HG03457 (cell line): ENCODE data around the gene LRSAM1.

ENCODE experiments used
- ATAC-seq: cut with Tn5 transposase; IDR thresholded peaks from one replicate; pipeline ENCODE4 v1.9.1; 2021; ENCODE audit warnings: moderate number of reproducible peaks; ENCODE audit not compliant: unreplicated experiment

Gene LRSAM1

GRCh38 chr9:127509261-127509954 lies 58.1 kb downstream of the LRSAM1 start:
- no peak for ATAC-seq

- no peak for ATAC-seq
These were observed 58.6 kb downstream of the LRSAM1 start for GRCh38 chr9:127509955-127510299.

GRCh38 chr9:127514468-127514867 lies 63.2 kb downstream of the LRSAM1 start:
- ATAC-seq, result no peak

- ATAC-seq, result no peak
These were observed 65.7 kb downstream of the LRSAM1 start for GRCh38 chr9:127516835-127517607.

GRCh38 chr9:127517620-127518019 lies 66.3 kb downstream of the LRSAM1 start:
- no peak for ATAC-seq

DNA sequence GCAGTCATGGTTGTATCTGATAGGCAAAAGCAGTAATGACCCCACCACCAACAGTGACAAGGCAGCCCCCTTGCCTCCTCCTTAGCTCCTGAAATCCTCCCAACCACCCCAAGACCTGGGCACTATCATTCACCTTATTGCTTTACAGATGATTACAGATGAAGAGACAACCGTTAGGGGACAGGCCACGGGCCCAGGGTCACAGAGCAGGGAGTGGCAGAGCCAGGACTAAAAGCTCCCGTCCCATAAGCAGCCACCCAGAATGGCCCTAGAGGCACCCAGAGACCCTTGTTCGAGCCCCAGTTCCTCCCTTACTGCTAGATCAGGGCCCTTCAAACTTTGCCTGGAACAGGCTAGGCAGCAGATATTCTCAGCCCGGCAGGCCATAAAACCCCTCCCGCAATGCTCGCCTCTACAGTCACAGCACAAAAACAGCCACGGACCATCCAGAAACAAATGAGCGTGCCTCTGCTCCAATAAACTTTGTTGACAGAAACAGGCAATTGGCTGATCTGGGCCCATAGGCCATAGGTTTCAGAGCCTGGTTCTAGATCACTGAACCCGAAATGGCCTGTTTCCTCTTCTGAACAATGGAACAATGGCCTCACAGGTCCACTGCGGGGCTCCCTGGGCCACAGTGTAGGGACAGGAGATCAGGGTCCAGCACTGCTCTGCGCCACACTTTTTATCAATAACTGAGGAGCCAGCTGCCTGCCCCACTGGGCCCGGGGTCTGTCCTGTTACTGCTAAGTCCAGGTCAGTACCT lies 67.0 kb downstream of the LRSAM1 start:
- ATAC-seq, result no peak

DNA sequence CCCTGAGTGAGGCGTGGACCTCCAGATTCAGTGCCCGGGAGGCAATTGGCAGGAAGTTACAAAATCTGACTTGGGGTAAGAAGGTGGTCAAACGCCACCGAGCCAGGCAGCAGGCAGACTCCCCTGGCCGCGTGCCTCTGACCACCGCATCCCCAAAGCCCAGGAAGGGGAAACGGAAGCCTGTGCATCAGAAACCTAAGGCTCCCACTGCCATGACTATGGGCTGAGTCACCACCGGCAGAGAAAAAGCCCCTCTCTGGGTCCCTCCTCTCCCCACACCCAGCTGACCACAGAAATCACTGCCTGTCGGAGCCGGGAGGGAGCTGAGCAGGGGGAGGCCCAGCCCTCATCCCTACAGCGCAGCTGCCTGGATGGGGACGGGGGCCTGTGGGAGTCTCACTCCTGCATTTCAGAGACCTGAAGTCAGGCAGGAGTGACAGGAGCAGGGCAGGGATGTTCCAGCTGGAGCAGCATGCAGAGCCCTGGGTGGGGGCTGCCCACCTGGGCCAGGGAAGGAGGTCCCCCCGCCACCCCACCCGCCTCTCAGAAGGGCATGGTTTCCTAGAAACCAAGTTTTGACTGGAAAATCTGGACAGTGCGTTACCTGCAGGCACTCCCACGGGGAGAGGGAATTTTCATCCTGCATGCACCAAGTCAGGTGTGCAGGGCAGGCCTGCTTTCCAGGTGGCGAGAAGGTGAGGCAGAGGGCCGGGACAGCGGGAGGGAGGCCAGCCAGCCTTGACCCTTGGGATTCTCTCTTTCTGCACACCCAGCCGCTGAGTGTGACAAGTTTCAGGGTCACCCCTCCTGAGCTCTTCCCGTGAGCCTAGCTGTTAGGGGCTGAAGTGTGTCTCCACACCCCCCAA lies 68.2 kb downstream of the LRSAM1 start:
- no peak for ATAC-seq

DNA sequence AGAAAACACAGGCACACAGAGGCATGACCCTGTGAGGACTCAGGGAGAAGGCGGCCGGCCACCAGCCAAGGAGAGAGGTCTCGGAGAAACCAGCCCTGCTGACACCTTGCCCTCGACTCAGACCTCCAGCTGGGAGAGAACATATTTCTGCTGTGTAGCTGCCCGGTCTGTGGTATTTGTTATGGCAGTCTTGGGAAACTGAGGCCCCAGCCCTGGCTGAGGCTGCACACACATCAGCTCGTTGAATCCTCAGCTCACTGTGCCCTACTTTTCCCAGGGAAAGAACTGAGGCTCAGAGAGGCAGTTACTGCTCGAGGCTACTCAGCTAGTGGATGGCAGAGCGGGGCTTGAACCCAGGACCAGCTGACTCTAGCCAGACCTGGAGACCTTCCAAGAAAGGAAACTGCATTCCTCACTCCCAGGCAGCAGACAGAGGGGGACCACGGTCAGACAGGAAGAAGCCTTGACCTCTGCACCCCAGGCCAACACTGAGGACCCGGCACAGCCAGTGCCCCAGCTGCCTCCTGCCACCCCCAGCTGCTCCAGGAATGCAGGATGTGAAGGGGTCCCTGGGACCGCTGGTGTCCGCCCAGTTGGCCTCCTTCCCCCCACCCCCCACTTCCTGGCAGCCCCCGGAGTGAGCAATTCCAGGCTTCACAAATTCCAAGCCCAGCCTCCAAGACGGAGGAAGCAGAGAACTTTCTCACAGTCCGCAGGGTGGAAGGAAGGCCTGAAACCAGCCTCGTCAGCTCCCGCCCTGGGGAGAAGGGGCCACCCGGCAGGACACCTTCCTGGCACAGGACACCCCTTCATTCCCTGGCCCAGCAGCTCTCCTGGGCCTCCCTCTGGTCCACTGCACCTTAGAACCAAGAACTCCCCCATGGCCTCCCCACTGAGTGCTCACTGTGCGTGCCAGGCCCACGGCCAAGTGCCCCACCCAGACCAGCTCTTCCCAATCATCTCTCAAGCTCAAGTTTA lies 69.9 kb downstream of the LRSAM1 start:
- no peak for ATAC-seq

GRCh38 chr9:127521919-127522304 lies 70.6 kb downstream of the LRSAM1 start:
- ATAC-seq, result no peak

DNA sequence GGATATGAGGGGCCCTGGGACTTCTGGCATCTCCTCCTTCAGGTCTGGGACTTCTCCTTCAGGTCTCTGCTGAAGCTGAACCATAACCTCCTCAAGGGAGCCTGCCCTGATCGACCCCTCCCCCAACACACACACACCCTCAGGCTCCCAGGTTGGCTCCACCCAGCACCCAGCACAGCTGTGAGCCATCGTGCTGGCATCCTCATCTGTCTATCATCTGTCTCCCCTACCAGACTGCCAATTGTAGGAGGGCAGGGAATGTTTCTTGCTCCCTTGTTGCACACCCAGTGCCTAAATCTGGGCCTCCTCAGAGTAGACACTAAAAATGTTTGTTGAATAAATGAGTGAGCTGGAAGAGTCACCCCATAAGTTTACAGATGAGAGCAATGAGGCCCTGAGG lies 71.4 kb downstream of the LRSAM1 start:
- no peak for ATAC-seq

DNA sequence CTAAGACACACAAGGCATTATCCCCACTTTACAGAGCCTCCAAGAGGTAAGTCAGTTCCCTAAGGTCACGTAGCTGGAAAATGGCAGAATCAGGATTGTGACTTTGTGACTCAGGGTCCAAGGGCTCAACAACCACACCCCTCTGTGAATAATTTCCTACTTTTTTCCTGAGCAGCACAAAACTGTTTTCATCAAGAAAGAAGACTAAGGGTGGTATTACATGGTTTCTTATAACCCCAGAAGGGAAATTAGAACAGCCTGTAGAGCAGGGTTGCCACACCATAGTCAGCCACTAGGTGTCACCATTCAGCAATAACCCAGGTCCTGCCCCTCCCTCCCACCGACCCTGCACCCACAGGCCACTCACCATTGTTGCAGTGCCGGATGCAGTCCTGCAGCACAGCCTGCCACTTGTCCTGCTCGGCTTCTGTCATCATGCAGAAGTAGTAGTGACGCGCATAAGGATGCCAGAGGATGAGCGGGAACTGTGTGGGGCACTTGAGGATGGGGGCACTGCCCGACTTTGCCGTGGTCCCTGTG lies 72.1 kb downstream of the LRSAM1 start:
- no peak for ATAC-seq

- ATAC-seq, result no peak
These were observed 73.1 kb downstream of the LRSAM1 start for GRCh38 chr9:127524373-127524772.

GRCh38 chr9:127525401-127526188 lies 74.3 kb downstream of the LRSAM1 start:
- ATAC-seq, result no peak

DNA sequence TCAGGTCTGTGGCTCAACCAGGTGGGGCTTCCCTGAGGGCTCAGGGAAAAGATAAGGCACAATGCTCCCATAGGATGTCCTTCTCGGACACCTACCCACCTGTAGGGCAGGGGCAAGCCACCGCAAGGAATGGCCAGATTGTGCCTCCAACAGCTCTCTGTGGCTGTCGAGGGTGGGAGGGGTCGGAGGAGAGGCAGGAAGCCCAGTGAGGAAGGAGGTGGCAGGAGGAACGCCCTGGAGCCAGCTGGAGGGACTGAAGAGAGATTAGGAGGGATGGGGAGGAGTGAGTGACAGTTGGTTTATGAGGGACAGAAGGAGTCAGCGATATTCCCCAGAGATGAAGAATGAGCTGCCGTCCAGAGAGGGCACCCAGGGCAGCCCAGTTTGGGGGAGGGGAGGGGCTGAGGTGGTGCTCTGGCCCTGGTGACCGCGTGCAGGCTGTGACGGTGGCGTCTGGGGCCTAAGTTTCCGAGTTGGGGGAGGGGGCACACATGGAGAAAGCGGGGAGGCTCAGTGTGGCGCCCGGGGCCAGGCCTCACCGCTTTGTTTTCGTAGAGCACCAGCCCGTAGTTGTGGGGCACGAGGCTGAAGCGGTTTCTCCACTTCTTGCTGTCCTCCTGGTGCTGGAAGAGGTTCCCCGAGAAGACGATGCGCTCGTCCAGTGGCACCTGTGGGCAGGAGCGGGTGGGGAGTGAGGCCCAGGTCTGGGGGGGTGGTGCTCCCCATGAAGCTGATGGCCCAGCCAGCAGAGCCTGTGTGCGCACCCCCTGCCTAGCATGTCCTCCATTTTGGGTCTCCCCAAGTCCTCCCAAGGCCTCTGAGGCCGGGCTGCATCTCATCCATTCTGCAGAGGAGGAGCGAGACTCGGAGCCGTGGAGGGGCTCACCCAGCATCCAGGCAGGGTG lies 75.6 kb downstream of the LRSAM1 start:
- ATAC-seq, result no peak

DNA sequence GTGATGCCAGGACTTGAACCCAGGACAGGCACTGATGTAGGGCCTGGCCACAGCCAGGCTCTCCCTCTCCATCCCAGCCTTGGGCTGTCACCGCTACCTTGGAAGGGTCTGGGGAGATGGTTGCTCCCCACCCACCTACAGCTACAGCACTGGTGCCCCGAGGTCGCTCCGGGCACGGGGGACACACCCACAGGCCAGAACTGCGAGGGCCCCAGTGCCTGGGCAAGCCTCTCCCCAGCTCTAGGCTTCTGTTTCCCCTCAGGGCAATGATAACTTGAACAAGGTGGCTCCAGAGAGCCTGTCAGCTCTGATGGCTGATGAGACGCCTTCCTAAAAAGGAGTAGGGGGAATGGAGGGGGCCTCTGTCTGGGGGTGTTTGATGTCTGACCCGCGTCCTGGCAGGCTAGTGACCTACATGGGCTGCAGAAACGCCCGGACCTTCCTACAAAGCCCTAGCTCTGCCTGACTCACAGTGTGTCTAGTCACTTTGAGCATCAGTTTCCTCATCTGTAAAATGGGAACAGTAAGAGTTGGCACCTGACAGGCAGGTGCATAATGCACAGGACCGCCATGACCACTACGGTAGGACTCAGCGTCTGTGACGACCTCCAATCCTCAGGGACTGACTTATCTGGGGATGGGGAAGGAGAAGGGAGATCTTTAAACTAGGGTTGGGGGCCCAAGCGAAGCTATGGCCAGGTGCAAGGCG lies 76.4 kb downstream of the LRSAM1 start:
- no peak for ATAC-seq

GRCh38 chr9:127528422-127529251 lies 77.3 kb downstream of the LRSAM1 start:
- no peak for ATAC-seq
